ENCODE data around the gene DSE.

DSE gene

DNA sequence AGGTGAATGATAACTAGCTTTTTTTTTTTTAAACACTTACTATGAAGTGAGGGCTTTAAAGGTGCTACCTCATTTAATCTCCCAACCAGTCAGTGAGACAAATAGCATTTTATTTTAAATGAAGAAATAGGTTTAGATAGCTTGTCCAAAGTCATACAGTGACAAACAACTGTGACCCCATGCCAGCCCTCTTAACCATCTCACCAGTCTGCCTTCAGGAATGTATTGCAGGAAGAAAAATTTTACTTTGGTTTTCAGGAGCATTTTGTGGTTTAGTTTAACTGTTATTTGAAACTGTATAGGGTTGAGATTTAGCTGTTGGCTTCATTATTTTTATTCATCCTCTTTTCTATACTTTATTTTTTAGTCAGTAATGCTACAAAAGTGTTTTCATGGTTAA is 18.6 kb downstream of the DSE start:
- DNase-seq, result no peak

DNA sequence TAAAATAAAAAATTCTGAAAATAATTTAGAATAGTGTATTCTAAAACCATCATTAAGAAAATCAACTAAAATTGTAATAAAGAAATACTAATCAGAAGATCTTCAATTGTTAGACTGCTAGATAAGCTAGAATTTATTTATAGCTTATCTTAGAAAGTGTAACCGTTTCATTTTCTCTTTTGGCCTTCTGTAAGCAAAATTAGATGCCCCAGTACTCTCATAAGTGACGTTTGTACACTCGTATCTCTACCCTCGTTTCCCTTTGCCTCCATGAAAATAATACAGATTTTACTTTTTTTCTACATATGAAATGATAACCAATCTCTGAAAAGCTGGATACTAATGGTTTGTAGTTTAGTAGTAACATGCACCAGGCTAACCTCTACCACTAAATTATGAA is 19.8 kb downstream of the DSE start:
- DNase-seq, result peak; percentile 12

DNA sequence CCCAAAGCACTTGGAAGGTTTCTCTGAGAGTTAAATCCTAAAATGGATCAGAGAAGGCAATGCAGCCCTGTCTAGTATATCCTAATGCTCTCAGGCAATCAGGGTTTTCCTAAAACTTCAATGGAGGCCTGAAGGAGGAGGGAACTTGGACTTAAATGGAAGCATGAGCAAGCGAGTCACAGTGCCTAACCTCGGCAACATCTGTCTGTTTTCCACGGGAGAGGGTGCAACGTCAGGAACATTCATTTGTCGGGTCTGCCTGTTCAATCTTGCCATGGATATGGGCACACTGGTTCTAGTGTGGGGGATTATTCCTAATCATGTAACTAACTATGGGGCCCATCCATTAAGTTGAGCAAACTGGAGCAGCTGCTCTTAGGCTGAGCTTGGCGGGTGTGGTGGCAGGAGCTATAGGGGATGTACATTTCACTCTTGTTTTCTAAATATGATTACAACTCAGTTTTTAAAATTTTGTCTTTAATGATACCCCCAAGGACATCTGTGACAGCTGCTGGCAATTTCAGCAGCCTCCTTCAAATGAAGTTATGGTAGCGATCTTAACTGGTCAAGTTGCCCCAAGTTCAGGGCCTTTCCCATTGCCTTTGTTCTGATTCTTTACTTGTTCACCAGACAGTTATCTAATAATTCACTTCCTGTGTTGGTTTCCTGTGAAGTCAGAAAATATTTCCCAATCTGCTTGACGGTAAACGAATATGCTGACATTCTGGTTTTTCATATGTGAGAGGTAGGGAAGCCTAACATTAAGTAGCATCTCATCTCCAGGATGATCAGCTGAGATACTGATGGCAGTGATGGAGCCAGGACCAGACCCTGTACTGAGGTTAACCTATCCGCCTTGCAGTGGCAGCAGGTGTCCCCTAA is 21.6 kb downstream of the DSE start:
- DNase-seq, result peak; percentile 64

DNA sequence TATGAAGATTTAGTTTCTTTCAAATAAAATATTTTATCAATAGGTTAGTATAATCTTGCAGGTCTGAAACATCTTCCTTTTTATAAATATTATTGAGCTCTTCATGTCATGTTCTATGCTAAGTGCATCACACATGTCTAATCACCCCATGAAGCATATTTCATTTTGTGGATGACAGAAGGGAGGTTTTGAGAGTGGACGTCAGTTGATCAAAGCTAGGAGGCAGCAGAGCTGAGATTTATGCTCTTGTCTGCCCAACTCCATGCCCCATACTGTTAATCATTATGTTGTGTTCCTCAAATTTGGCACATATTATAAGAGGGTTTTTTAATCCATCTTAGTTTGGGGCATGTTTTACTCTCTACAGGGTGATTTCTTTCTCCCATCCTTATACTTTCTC is 22.7 kb downstream of the DSE start:
- peak; percentile 10 for DNase-seq

DNA sequence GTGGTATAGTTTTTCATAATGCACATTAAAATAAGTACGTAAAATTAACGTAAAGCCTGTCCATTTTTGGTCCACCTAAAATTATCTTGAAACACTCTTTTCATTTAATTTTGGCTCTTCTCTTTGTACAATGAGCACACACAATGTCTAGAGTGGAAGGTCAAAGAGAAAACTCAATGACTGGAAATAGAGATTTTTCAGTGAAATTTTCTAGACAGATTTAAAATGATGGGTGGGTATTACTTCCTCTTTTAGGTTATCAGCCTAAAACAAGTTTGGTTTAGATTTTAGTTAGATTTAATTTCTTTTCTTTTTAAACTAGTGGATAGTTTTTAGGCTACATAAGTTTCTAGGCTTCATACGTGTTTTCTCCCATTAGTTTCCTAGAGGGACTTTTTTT is 24.9 kb downstream of the DSE start:
- DNase-seq, result no peak

DNA sequence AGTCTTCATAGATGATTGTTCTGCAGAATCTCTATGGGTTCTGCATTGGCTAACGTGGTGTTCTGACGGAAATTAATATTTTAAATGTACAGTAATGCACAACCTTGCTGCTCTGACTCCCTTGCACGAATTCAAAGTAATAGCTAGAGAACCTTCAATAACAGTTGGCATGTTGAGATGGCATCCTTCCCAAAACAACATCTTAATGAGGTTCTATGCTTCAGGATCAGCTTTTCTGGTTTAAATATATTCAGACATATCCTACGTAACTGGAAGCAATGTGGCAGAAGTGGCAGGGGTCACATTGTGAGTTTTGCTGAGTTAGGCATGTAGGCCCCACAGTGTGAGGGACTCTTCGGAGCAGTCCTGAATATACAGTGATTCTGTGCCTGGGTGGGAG is 25.7 kb downstream of the DSE start:
- no peak for DNase-seq

DNA sequence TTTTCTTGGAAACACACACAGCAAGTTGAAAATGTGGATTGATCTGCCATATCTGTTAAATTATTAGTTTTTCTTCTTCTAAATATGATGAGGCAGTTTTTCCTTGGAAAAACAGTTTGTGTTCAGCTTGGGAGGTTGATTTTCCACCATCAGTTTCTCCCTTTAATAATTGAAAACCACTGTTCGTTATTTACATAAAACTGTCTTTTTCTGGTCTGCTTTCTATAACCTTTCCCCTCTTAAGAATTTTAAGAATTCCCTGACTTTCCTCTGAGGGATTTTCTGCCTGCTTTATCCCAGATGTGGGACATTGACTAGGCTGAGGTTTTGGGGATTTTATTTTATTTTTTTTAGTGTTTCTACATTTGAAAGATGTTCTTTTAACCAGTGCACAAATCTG is 27.2 kb downstream of the DSE start:
- no peak for DNase-seq

DNA sequence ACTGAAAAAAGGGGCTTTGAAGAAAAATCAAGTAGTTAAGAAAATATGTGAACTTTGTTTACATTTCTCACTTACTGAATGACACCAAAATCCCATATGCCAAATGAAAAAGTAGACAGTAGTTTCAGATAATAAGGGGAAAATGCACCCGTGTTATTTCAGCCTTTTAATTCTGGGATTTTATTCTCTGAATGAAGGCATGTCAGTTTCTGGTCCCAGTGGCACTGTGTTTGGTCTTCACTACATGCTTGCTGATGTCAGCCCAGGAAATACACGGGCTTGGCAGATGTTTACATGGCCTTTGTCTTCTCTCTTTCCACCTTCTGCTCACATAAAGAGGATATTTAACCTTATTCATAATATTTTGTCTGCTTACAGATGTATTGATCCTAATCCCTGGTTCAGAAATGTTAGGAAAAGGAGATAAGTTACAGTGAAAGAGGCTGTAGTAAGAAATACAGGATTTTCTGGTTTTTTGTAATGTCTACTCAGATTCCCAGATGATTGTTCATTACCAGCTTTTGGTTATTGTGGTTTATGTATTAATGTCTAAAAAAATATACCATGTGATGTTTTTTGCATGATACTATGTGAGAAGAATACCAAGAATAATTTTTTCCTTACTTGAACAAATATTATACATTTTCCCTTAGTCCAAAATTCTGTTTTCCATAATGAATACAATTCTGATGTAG is 27.7 kb downstream of the DSE start:
- no peak for DNase-seq

DNA sequence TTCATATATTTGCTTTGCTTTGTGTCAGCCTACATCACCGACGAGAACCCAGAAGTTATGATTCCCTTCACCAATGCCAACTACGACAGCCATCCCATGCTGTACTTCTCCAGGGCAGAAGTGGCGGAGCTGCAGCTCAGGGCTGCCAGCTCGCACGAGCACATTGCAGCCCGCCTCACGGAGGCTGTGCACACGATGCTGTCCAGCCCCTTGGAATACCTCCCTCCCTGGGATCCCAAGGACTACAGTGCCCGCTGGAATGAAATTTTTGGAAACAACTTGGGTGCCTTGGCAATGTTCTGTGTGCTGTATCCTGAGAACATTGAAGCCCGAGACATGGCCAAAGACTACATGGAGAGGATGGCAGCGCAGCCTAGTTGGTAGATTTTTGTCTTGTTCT is 28.5 kb downstream of the DSE start:
- DNase-seq, result no peak

DNA sequence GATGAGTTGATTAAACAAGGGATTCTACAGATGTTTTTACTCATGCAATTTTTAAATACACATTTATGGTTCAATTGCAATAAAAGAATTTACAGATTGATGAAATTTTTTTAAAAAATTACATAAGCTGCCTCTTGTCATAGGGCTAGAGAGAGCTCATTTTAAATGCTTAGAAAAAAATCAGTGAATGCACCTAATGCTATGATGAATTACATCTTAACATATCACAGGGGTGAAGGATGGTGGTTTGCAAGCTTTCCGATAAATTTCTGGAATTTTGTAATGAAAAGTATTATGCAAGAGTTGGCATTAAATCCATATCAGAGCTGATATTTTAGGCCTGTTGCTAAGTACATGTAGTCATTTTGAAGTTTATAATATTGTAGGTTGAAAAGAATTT is 29.6 kb downstream of the DSE start:
- no peak for DNase-seq

DNA sequence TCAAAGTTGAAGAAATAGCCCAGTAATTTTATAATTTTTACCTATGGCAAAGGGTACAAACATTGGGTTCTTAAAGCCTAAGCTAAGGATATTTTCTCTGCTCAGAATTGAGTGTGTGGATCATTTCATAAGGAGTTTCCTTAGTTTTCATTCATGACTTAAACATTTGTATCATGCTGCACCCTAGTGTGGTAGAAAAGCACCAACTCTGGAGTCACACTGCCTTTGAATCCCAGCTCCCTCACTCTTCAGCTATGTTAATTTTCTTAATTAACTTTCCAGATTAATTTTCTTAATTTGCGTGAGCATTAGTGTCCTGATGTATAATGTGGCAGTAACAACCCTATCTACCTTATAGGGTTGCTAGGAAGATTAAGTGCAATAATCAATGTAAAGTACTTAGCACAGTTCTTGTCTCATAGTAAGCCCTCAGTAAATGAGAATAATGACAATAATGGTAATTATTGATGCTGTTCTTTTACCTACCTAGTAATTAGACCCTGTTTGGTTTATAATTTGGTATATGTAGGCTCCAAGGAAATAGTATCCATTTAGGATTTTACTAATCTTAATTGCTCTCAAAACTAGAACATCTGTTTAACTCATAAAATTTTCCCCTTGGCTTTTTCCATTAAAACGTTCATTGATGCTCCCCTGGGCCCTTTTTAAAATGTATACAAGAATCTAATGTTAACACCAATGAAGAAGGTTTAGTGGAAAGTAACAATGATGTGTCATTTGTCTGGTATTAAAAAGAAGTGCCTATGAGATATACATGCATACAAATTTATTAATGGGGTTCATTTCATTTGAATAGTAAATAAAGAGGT is 31.6 kb downstream of the DSE start:
- no peak for DNase-seq

DNA sequence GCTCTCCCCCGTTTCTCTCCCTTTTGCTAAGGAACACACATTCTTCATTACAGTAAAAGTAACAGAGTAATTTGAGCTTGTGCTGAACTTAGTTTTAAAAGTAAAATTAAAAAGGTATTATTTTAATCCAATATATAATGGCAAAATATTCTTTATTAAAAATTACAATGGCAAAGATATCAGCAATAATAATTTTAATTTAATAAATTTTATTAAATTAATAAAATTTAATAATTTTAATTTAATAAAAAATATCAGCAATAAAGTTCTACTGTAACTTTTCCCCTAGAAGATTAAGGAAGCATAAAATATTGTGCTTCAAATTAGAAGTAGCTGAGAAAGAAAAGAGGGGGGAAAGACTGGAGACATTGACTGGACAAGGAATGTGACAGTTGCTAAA is 32.5 kb downstream of the DSE start:
- DNase-seq, result no peak

DNA sequence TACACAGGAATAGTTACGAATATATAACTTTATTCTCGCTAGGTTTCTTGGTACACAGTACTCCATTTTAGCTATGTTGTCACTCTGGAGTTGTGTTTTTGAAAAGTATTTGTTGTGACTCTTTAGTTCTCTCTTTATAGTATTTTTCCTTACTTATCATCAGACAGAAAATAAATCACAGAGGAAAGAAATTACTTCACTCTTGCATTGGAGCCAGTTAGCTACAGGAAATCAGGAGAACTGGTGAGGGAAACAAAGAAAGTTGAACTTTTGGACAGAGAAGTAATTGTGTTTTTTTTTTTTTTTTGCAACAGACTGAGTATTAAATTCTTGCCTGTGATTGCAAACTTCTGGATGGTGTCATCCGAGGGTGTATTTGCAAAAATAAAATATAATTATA is 33.9 kb downstream of the DSE start:
- no peak for DNase-seq

DNA sequence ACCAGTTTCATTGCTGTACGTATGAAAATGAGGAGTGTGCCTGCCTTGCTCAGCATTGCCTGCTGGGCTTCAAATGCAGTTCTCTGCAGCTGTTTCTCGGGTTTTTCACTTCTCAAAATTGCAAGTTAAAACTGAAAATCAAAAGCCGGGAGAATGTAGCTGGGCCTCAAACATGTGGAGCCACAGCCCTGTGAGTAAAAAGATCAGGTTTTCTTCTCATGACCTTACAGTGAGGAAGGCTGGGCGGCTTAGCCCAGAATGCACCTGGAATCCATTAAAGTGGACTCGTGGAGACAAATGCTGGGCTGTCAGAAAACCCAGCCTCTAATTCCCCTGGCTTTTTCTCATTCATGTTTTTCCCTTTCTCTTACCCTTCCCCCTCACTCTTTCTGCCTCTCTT is 34.4 kb downstream of the DSE start:
- DNase-seq, result no peak

DNA sequence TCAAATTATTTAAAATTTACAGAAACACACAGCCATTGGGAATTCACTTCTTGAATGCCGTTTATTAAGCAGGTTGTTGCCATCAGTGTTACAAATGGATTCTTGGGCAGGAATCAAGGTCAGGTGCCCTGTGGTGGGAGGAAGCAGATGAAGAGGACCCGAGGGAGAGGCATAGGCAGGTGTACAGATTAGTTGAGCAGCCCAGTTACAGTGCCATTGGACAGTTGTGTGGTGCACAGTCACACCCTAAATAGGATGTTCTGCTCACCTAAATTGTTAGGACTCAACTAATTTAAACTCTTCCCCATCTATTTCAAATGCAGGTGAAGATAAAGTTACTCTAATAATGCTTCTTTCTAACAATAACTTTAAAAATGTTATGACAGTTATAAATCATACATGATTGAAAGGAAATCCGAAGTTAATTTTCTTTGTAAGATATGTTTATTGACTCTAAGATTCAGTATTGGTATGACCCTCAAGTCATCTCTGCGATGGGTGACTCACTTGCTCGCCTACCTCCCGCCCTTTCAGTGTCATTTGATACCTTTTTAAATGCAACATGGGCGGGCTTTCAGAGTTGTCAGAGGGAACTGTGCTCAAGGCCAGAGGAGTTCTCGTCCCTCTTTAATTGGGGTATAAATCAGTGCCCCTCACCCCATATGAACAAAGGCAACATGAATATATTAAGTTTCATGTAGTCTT is 35.1 kb downstream of the DSE start:
- no peak for DNase-seq

DNA sequence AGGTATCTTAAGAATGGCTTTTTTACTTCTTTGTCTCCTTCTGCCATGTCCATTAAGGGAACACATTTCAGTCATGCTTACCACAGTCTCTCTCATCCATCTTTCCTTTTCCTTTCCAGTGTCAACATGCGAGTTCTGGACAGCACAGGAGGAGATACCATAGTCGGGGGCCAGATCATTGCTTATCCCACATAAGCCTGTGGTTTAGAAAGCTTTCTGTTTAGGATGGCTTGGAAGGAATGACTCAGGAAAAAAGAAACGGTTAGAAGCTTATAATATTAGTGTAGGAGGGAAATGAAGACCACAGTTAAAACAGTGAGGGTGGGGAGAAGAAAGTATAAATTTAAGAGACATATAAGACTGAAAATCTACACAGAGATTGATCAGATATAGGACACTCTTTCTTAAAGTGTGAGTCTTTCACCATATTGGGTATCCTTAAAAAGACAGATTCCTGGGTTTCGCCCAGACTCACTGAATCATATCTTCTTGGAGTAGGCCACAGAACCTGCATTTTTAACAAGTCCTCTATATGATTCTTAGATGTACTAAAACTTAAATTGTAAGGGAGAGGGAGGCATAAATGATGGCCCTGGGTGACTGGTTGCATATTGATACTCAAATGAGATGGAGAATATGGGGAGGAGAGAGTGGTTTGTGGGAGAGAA is 36.1 kb downstream of the DSE start:
- DNase-seq, result no peak

DNA sequence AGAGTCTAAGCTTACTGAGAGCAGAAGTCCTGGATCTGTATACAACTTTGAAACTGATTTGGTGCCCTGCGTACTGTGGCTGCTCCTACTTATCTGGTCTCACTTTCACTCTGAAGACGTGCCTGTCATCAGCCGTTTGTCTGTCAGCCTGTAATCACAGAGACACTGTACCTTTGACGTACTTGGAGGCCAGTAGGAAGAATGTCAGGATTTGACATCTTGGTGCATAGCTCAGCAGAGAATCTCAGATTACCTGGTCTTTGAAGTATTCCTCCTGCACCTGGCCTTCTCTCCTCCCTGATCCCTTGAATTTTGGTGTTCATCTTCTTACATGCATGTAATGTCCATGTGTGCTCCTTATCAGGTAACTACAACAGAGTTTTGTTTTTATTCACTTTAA is 37.7 kb downstream of the DSE start:
- no peak for DNase-seq

DNA sequence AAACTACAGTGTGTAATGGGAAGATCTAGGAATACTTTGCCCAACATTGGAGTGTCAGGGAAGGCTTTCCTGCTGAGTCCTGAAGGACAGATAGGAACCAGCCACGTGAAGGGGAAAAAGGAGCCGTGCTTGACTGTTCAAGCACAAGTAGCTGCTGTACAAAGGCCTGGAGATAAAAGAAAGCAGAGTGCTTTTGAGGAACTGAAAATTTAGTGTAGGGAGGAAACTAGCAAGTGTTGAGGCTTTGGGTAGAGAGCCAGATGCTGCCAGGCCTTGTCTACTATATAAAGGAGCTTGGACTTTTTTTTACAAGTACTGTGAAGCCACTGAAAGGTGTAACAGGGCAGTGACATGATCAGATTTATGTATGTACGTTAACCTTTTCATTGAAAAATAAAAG is 39.0 kb downstream of the DSE start:
- no peak for DNase-seq

DNA sequence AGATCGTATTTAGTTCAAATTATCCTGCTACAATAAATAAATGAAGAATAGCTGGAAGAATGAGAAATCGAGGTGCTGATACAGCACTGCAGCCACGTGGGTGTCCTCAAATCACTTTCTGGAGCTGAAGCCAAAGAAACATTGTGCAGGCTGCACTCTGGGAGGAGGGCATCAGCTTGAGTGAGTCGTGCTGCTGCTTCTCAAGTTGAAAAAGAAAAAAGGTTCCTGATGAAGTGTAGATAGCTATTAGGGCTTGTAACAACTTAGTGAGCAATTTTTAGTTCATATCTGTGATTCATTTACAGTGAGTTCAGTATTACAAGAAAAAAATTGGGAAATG is 40.5 kb downstream of the DSE start:
- no peak for DNase-seq

DNA sequence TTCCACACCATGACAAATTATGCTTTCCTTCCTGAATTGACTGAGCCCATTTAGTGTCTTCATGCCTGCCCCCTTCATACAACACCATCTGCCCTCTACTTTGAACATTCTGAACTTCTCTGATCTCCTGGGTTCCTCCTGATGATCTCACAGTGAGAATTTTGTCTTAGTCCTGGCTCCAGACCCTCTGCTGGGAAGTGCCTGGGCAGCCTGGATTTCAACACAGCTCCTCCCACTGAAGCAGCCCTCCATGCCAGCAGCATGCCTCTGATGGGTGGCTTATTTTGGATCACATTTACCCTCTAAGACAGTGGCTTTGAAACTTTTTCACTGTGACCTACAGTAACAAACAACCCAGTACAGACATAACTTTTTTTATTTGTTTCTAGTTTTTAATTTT is 41.5 kb downstream of the DSE start:
- DNase-seq, result no peak

DNA sequence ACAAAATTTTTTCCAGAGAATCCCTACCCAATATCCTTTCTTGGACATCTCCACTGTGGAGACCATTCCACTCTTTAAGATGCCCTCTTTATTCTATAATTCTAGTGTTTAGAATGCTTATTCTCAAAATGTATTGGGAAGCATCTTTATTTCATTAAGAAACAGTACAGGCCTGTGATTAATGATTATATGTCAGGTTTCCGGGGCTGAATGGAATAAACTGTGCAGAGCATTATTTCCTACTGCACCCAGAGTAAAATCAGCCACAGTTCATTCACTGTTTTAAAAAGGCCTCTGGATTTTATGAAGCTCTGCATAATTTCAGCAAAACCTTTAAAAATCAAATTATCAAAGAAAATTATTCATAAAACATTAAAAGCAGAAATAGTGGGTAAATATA is 42.6 kb downstream of the DSE start:
- DNase-seq, result no peak

DNA sequence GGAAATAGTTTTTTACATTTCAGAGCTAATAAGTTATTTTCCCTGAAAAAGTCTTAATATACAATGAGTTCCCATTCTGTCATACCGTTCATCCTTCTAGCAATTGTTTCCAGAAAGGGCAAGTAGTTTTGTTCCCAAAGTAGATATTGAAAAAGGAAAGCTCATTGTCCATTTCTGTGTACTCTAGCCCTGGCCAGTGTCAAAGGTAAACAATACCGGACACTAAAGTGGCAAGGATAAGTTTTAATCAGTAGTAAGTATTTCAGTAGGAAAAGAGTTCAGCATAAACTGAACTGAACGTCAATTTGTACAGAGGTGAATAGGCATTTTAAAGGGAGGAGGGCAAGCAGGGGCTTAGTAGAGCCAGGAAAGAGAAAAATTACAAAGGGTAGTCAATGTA is 46.9 kb downstream of the DSE start:
- no peak for DNase-seq
